AG04450 (cell line): Measurements from ENCODE around the gene NME7. TPM values are rescaled to one million over a fixed set of nuclear protein-coding genes. Genes with fewer than 3 reads are reported as not detected.
A peak's percentile ranks its signal among the peaks of the same experiment; 100 is the strongest.

Experiments used
- CTCF ChIA-PET: fragments of 300-600, 350-600 bp; formaldehyde crosslinking; extraction: SDS; loops from one replicate; lab custom pipeline; 2022; ENCODE audit warnings: antibody characterized with exemption, inconsistent platforms; lab: Charles Lee
- POLR2A ChIA-PET: fragments of 350-600 bp; formaldehyde crosslinking; extraction: SDS; loops from one replicate; lab custom pipeline; 2021; ENCODE audit warnings: antibody characterized with exemption, inconsistent platforms; lab: Yijun Ruan, JAX
- DNase-seq: peaks from one replicate; pipeline ENCODE4 v3.0.0-alpha.2; 2011; ENCODE audit warnings: low read depth, low spot score
- H3K27ac ChIP-seq: one replicate; pipeline ENCODE4 v1.5.1; 2012; ENCODE audit warnings: low read depth, low read length, control low read depth
- H3K27me3 ChIP-seq: one replicate; pipeline ENCODE4 v1.6.0; 2012; ENCODE audit warnings: low read length; ENCODE audit not compliant: control insufficient read depth, insufficient read depth
- H3K4me3 ChIP-seq: 2 replicates; pipeline ENCODE4 v1.5.1; 2011; ENCODE audit warnings: mild to moderate bottlenecking, low read depth, low read length, control low read depth
- H3K9me3 ChIP-seq: 2 replicates; pipeline ENCODE4 v1.5.1; 2012; ENCODE audit warnings: low read length; ENCODE audit not compliant: control insufficient read depth, insufficient read depth
- polyA plus RNA-seq: library from polyadenylated mRNA; depleted of rRNA; stranded (reverse); fragments of >200 nt; gene quantifications from 2 replicates; pipeline ENCODE4 v1.2.3, GENCODE V29; 2011
- TF ChIP-seq, protein P1 (sequence below): IDR thresholded peaks from 2 replicates; pipeline ENCODE4 v1.5.1; 2011; ENCODE audit warnings: low read depth, low read length, control low read depth, inconsistent platforms

The NME7 gene
- polyA plus RNA-seq, 1 experiment: 27.3 TPM

DNA sequence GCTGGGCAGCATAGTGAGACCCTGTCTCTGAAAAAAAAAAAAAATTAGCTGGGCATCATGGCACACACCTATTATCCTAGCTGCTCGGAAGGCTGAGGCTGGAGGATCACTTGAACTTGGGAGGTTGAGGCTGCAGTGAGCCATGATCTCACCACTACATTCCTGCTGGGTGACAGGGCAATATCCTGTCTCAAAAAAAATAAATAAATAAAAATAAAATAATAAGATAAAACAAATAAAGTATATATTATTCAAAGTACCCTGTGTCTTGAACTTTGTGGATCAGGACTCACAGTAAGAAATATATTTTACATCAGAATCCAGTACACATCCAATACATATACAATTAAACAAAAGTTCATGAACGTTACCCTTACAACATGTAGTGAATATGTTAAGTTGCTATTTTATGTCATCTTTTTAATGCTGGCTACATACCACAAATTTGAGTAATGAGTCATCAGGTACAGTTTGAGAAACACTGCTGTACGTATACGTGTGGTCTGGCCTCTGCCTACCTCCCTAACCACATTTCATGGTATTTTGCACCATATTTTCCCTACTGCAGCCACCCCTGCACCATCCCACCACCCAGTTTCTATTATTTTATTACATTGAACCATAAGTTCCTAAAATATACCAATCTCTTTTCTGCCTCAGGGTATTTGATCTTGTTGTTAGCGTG is 4.4 kb downstream of the NME7 start:
- Histone ChIP-seq H3K27ac (peak overlapping the region; percentile 80), H3K9me3 (no peaks in the 10 kb centered on the region; the same call in 1 of the 2 replicates), H3K4me3 (no peak overlapping the region), H3K27me3 (no peaks in the 10 kb centered on the region)
- CTCF ChIA-PET: interaction anchor here (0.6 to 7.5 kb wide), 3 partner anchors 14 to 763 kb away, joined by 5 to 80 read pairs (median 15); no protein-coding TSS in a partner anchor
- DNase-seq: peak; percentile 71
- POLR2A ChIA-PET: no interaction called here
- TF ChIP-seq, protein P1, sequence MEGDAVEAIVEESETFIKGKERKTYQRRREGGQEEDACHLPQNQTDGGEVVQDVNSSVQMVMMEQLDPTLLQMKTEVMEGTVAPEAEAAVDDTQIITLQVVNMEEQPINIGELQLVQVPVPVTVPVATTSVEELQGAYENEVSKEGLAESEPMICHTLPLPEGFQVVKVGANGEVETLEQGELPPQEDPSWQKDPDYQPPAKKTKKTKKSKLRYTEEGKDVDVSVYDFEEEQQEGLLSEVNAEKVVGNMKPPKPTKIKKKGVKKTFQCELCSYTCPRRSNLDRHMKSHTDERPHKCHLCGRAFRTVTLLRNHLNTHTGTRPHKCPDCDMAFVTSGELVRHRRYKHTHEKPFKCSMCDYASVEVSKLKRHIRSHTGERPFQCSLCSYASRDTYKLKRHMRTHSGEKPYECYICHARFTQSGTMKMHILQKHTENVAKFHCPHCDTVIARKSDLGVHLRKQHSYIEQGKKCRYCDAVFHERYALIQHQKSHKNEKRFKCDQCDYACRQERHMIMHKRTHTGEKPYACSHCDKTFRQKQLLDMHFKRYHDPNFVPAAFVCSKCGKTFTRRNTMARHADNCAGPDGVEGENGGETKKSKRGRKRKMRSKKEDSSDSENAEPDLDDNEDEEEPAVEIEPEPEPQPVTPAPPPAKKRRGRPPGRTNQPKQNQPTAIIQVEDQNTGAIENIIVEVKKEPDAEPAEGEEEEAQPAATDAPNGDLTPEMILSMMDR: no peak

DNA sequence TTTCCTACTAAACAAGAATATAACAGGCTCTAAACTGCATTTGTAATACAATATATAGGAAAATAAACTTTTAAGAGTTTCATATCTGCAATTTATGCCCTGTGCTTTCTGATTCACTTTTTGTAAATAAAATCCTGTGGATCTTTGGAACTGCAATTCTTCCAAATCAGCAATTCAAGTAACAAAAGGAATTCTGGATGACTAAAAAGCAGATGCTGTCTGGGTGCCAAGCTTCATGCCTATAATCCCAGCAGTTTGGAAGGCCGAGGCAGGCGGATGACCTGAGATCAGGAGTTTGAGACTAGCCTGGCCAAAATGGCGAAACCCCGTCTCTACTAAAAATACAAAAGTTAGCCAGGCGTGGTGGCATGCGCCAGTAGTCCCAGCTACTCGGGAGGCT is 6.3 kb downstream of the NME7 start:
- POLR2A ChIA-PET: no interaction called here
- DNase-seq: no peak
- Histone ChIP-seq H3K27ac (no peak overlapping the region), H3K9me3 (no peaks in the 10 kb centered on the region; the same call in 1 of the 2 replicates), H3K27me3 (no peaks in the 10 kb centered on the region), H3K4me3 (no peak overlapping the region)
- CTCF ChIA-PET: interaction anchor here (3.5 to 7.5 kb wide), 2 partner anchors 12 to 758 kb away, joined by 15 to 80 read pairs; no protein-coding TSS in a partner anchor
- TF ChIP-seq, protein P1: no peak

DNA sequence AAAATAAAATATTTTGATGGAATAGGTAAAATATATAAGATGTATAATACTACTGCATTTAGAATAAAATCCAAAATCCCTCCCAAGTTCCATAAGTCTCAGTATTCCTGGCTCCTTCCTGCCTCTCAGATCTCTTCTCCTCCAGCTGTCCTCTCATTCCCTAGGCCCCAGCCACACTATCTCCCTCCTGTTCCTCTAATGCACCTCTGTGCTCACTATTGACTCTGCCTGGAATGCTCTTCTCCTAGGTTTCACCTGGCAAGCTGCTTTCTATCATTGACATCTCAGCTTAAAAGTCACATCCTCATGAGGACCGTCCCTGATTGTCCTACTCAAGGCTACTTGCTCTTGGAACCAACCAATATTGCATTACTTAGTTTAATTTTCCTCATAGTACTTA is 7.2 kb downstream of the NME7 start:
- no peak for DNase-seq
- ChIA-PET CTCF (interaction anchor here (3.5 to 7.5 kb wide), 2 partner anchors 11 to 757 kb away, joined by 15 to 80 read pairs; no protein-coding TSS in a partner anchor), POLR2A (no interaction called here)
- Histone ChIP-seq H3K27ac (no peak overlapping the region), H3K4me3 (no peak overlapping the region), H3K9me3 (no peaks in the 10 kb centered on the region; the same call in 1 of the 2 replicates), H3K27me3 (no peaks in the 10 kb centered on the region)
- TF ChIP-seq, protein P1: no peak

DNA sequence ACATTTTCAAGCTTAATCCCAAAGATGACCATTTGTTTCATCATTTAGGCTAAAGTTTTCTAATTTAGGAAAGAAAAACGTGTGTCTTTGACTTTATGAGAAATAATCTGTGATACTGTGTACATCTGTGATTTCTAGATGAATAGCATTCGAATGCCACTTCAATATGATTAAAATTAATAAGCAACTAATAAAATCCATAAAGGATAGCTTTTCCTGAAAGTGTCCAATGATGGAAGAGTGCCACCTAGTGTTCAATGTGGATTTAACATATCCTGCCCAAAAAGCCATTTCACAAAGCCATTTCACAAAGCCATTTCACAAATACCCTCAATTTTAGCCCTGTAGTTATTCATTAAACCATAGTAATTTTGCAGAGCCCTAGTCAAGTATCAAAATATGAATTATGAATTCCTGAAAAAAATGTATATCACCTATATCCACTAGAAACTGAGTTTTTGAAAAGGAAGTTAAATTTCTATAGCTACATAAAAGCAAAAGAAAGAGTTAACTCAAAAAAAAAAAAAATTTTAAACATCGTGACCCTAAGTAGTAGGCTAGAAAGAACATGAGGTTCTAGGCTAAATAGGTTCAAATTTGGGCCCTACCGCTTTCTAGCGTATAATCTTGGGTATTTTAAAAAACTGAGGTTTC is 19.1 kb downstream of the NME7 start:
- POLR2A ChIA-PET: interaction anchor here (0.6 kb wide), 2 partner anchors 20 to 241 kb away, joined by 3 to 4 read pairs; no protein-coding TSS in a partner anchor
- DNase-seq: peak; percentile 27
- H3K27me3 ChIP-seq: no peaks in the 10 kb centered on the region
- TF ChIP-seq, protein P1: peak; percentile 73
- CTCF ChIA-PET: interaction anchor here (0.6 to 6.6 kb wide), 86 partner anchors 10 to 1006 kb away, joined by 3 to 111 read pairs (median 4); partner anchors contain the start of genes ATP1B1, BLZF1, CCDC181 and NME7
- no peak overlapping the region for H3K27ac ChIP-seq
- no peak overlapping the region for H3K4me3 ChIP-seq
- no peaks in the 10 kb centered on the region for H3K9me3 ChIP-seq
